ENCODE data around the gene CD300LG. TPM values are rescaled to one million over a fixed set of nuclear protein-coding genes. Genes with fewer than 3 reads are reported as not detected.

Gene CD300LG
- total RNA-seq, 1 donor from 2014 or later: not detected

DNA sequence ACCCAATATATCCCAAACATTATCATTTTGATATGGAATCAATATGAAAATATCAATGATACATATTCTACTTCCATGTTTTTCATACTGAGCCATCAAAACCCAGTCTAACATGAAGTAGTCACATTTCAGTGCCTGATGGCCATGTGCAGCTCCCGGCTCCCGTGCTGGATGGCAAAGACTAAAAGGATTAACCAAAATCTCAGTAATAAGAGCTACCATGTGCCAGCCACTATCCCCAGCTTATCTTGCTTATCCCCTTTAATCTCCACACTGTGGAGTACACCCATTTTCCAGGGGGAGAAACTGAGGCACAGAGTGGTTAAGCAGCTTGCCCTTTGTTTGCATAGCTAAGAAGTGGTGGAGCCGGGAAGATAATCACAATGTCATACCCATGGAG lies 9.2 kb downstream of the CD300LG start:
- POLR2A ChIA-PET: interaction anchor here (0.5 kb wide), 1 partner anchor 887 kb away, joined by 4 read pairs; no protein-coding TSS in a partner anchor

DNA sequence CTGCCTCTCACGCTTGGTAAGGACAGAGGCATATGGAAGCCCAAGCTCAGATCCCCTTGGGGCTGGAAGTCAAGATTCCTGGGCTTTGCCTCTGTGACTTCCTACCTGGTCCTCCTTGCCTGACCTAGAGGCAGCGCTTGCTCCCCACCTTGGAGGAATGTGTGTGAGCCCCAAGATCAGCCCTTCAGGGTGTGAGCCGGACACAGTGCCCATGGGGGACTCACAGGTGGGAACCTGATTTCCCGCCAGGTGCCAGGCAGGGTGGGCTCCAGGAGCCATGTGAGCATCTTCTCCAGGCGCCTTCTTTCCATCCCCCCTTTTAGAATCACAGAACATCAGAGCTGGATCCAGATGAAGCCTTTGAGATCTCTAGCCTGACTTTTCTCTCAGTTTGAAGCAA lies 10.2 kb downstream of the CD300LG start:
- no peaks in the 10 kb centered on the region for H3K36me3 Mint-ChIP-seq (ENCODE audit: low read depth)
- H3K4me1 Mint-ChIP-seq: no peaks in the 10 kb centered on the region
- no peak overlapping the region for H3K4me3 Mint-ChIP-seq
- TF ChIP-seq, protein P1, sequence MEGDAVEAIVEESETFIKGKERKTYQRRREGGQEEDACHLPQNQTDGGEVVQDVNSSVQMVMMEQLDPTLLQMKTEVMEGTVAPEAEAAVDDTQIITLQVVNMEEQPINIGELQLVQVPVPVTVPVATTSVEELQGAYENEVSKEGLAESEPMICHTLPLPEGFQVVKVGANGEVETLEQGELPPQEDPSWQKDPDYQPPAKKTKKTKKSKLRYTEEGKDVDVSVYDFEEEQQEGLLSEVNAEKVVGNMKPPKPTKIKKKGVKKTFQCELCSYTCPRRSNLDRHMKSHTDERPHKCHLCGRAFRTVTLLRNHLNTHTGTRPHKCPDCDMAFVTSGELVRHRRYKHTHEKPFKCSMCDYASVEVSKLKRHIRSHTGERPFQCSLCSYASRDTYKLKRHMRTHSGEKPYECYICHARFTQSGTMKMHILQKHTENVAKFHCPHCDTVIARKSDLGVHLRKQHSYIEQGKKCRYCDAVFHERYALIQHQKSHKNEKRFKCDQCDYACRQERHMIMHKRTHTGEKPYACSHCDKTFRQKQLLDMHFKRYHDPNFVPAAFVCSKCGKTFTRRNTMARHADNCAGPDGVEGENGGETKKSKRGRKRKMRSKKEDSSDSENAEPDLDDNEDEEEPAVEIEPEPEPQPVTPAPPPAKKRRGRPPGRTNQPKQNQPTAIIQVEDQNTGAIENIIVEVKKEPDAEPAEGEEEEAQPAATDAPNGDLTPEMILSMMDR (IDR thresholded peaks at IDR 0.05): no peak
- H3K27ac Mint-ChIP-seq: no peak overlapping the region
- H3K27me3 Mint-ChIP-seq: peaks cover 27% of the 10 kb centered on the region
- H3K9me3 Mint-ChIP-seq: no peaks in the 10 kb centered on the region
- ChIA-PET POLR2A (no interaction called here), CTCF (interaction anchor here (1.3 kb wide), 1 partner anchor 10 kb away, joined by 3 read pairs; no protein-coding TSS in a partner anchor)
- intact Hi-C loops (cut with micrococcal nuclease): no loop called here
- DNase-seq (no peak), ATAC-seq (ENCODE audit: low read depth) (no peak)

More for the DNA sequence above, 9.2 kb downstream of the CD300LG start:
- TF ChIP-seq, protein P1 (IDR thresholded peaks at IDR 0.05): no peak
- intact Hi-C loops (cut with micrococcal nuclease): no loop called here
- Mint-ChIP-seq H3K36me3 (ENCODE audit: low read depth) (no peaks in the 10 kb centered on the region), H3K4me1 (no peaks in the 10 kb centered on the region), H3K9me3 (no peaks in the 10 kb centered on the region), H3K4me3 (no peak overlapping the region), H3K27me3 (peaks cover 33% of the 10 kb centered on the region), H3K27ac (no peak overlapping the region)
- ATAC-seq (ENCODE audit: low read depth) (no peak), DNase-seq (no peak)
- CTCF ChIA-PET: no interaction called here

DNA sequence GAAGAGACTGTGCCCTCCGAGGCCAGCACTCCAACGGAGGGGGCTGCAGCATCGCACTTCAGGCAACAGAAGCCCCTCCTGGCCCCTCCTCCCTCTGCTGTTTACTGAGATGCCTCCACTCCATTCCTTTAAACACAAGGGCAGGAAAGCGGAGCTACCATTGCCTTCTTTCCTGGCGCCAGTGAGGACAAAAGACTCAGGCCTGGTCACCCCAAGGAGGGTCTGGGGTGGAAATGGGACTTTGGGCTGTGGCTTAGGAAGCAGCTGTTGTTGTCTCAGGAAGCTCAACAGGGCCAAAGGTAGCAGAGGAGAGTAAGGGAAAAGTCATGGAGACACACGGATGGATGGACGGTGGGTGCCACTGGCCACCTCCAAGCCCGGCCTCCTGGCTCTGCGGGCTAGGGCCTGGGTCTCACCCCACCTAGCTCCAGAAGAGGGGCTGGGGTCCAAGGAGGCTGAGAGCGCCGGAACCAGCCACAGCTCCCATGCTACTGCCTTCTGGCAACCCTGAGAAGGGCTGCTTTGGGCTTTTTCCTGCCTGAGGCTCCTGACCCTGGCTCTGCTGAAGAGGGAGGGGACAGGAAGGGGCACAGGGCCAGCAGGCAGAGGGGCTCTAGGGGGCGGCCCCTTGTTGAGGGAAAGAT lies 11.1 kb downstream of the CD300LG start:
- H3K36me3 Mint-ChIP-seq (ENCODE audit: low read depth): no peaks in the 10 kb centered on the region
- peaks cover 19% of the 10 kb centered on the region for H3K27me3 Mint-ChIP-seq
- no peak overlapping the region for H3K4me3 Mint-ChIP-seq
- intact Hi-C loops (cut with micrococcal nuclease): no loop called here
- TF ChIP-seq, protein P1 (IDR thresholded peaks at IDR 0.05): no peak
- CTCF ChIA-PET: interaction anchor here (1.3 kb wide), 1 partner anchor 9 kb away, joined by 3 read pairs; no protein-coding TSS in a partner anchor
- ATAC-seq (ENCODE audit: low read depth): no peak
- POLR2A ChIA-PET: no interaction called here
- no peak overlapping the region for H3K27ac Mint-ChIP-seq
- DNase-seq: no peak
- no peaks in the 10 kb centered on the region for H3K9me3 Mint-ChIP-seq
- H3K4me1 Mint-ChIP-seq: no peaks in the 10 kb centered on the region

DNA sequence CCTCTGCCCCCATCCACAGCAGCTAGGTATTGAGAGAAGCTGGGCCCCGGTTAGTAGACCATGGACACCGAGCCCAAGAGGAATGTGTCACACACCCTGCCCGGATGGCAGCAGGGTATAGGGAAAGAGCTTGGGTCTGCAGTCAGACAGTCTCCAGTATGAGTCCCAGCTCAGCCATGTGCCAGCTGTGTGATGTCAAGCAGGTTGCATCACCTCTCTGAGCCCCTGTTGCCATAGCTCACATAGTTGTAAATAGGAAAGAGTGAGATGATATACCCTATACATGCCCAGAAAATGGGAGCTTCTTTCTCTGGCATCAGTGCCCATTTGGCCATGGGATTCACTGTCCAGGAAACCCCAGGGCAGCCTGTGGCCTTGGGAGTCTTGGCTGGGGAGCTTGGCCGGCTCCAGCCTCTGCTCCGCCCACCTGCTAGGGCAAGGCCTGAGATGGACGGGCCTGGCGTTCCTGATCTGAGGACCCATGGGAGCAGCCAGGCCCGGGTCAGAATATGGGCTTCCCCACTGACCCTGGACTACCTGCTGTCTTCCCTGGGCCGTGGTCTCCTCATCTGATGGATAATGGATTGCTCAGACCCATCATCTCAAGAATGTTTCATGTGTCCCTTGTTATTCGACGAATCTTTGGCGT lies 13.2 kb downstream of the CD300LG start:
- CTCF ChIA-PET: no interaction called here
- intact Hi-C loops (cut with micrococcal nuclease): no loop called here
- H3K36me3 Mint-ChIP-seq (ENCODE audit: low read depth): no peaks in the 10 kb centered on the region

More for the DNA sequence above, 13.2 kb downstream of the CD300LG start:
- POLR2A ChIA-PET: no interaction called here
- TF ChIP-seq, protein P1 (IDR thresholded peaks at IDR 0.05): no peak
- ATAC-seq (ENCODE audit: low read depth) (no peak), DNase-seq (no peak)
- Mint-ChIP-seq H3K27ac (no peak overlapping the region), H3K4me1 (no peaks in the 10 kb centered on the region), H3K4me3 (no peak overlapping the region), H3K9me3 (no peaks in the 10 kb centered on the region), H3K27me3 (peaks cover 19% of the 10 kb centered on the region)
